ENCODE measurements around the gene AK8.

DNA sequence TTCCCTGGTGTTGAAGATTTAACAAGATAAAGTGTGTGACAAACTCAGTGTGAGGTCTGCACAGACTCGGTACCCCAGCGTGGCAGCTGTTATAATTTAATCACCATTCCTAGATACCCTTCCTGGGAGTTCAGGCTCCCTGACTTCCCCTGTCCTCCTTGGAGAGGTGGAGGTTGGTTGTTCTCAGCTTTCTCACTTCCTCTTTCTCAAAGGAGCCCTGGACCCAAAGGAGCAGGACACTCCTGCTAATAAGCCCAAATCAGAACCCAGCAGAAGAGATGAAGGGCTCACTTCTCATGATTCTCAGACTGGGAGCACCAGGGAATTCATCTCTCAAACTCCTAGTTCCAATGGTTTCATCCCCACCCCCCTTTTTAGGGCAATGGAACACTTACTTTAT, 149.6 kb downstream of the AK8 start:
- TF ChIP-seq, protein P1, sequence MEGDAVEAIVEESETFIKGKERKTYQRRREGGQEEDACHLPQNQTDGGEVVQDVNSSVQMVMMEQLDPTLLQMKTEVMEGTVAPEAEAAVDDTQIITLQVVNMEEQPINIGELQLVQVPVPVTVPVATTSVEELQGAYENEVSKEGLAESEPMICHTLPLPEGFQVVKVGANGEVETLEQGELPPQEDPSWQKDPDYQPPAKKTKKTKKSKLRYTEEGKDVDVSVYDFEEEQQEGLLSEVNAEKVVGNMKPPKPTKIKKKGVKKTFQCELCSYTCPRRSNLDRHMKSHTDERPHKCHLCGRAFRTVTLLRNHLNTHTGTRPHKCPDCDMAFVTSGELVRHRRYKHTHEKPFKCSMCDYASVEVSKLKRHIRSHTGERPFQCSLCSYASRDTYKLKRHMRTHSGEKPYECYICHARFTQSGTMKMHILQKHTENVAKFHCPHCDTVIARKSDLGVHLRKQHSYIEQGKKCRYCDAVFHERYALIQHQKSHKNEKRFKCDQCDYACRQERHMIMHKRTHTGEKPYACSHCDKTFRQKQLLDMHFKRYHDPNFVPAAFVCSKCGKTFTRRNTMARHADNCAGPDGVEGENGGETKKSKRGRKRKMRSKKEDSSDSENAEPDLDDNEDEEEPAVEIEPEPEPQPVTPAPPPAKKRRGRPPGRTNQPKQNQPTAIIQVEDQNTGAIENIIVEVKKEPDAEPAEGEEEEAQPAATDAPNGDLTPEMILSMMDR (IDR thresholded peaks at IDR 0.05): no peak
- no peak for TF ChIP-seq POLR2A (IDR thresholded peaks at IDR 0.05)

Data from body of pancreas (tissue), 4 donors.